EH (cell line): ENCODE measurements around the gene NUAK2.
A peak's percentile ranks its signal among the peaks of the same experiment; 100 is the strongest.
"Not testable (repeated sequence)": the region's sequence is repeated elsewhere in the genome, so short reads cannot be mapped to it uniquely, and the experiment has no call there.

Experiments
- DNase-seq: peaks from one replicate; pipeline ENCODE4 v3.0.0-alpha.2; 2015; ENCODE audit warnings: low read depth

NUAK2 gene

GRCh38 chr1:205298191-205298994, 23.2 kb downstream of the NUAK2 start:
- peak; percentile 99 for DNase-seq

GRCh38 chr1:205297546-205298177, 23.9 kb downstream of the NUAK2 start:
- not testable (repeated sequence) for DNase-seq

GRCh38 chr1:205296154-205296553, 25.4 kb downstream of the NUAK2 start:
- DNase-seq: no peak

- no peak for DNase-seq
Measured at GRCh38 chr1:205294934-205295333, 26.6 kb downstream of the NUAK2 start.

GRCh38 chr1:205294175-205294917, 27.2 kb downstream of the NUAK2 start:
- peak; percentile 99 for DNase-seq

- DNase-seq: peak; percentile 58
Measured at GRCh38 chr1:205293350-205294074, 28.0 kb downstream of the NUAK2 start.

- no peak for DNase-seq
Measured at GRCh38 chr1:205291596-205291995, 29.9 kb downstream of the NUAK2 start.

GRCh38 chr1:205287767-205288559, 33.6 kb downstream of the NUAK2 start:
- peak; percentile 69 for DNase-seq

GRCh38 chr1:205287076-205287475, 34.5 kb downstream of the NUAK2 start:
- DNase-seq: peak; percentile 47

- peak; percentile 58 for DNase-seq
Measured at GRCh38 chr1:205286335-205286950, 35.1 kb downstream of the NUAK2 start.

- DNase-seq: peak; percentile 57
Measured at GRCh38 chr1:205285381-205286101, 36.0 kb downstream of the NUAK2 start.

- DNase-seq: peak; percentile 100
Measured at GRCh38 chr1:205284420-205285144, 37.0 kb downstream of the NUAK2 start.

GRCh38 chr1:205283270-205284147, 38.0 kb downstream of the NUAK2 start:
- DNase-seq: no peak

- DNase-seq: not testable (repeated sequence)
Measured at GRCh38 chr1:205280666-205281395, 40.7 kb downstream of the NUAK2 start.

- no peak for DNase-seq
Measured at GRCh38 chr1:205279986-205280385, 41.6 kb downstream of the NUAK2 start.

- no peak for DNase-seq
Measured at GRCh38 chr1:205276689-205277065, 44.9 kb downstream of the NUAK2 start.

- DNase-seq: no peak
Measured at GRCh38 chr1:205275916-205276688, 45.4 kb downstream of the NUAK2 start.
